ENCODE results near the gene SSR3.

GRCh38 chr3:156576651-156577348, 21.9 kb upstream of the SSR3 start:
- TF ChIP-seq ZNF707 (tag by site-specific recombination; IDR thresholded peaks at IDR 0.05) (no peak), CTCF (tag by site-specific recombination; IDR thresholded peaks at IDR 0.05) (no peak), ZNF23 (tag by site-specific recombination; IDR thresholded peaks at IDR 0.05; ENCODE audit: borderline replicate concordance) (no peak), ZNF560 (tag by site-specific recombination; IDR thresholded peaks at IDR 0.05; ENCODE audit: borderline replicate concordance) (no peak), MEIS1 (CRISPR knock-in tag; IDR thresholded peaks at IDR 0.05; ENCODE audit: borderline replicate concordance) (no peak), ZNF138 (tag by site-specific recombination; IDR thresholded peaks at IDR 0.05; ENCODE audit: borderline replicate concordance) (no peak), SP2 (tag by site-specific recombination; IDR thresholded peaks at IDR 0.05) (no peak), ZNF274 (IDR thresholded peaks at IDR 0.05; ENCODE audit: low read length) (no peak), ZNF274 (tag by site-specific recombination; IDR thresholded peaks at IDR 0.05; ENCODE audit: borderline replicate concordance) (no peak), ZNF677 (tag by site-specific recombination; IDR thresholded peaks at IDR 0.05) (no peak), KLF9 (tag by site-specific recombination; IDR thresholded peaks at IDR 0.05; ENCODE audit: low read depth) (no peak), ZSCAN5A (tag by site-specific recombination; IDR thresholded peaks at IDR 0.05) (no peak), ZNF548 (tag by site-specific recombination; IDR thresholded peaks at IDR 0.05) (no peak), ZNF362 (tag by site-specific recombination; IDR thresholded peaks at IDR 0.05) (no peak)
